ENCODE results near the gene C1orf146.

DNA sequence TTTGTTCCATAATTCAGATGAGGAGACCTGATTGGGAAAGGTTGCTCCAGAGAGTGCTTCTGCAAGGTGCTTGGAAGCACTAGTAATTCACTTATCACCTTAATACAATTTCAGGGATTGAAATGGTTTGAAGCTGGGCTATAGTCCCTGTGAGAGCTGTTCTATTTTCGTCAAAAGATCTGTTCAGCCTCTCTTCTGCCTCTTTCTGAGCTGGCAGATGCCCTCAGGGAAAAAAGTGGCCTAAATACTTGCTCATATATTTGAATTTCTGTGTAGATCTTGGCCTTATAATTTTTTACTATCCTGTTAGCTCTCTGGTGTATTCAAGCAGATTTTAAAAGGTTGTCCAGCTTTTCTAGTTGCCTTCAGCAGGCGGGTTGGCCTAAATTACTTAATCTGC, 22.3 kb downstream of the C1orf146 start:
- TF ChIP-seq TARDBP (IDR thresholded peaks at IDR 0.05) (no peak), ARNT (IDR thresholded peaks at IDR 0.05) (no peak), BHLHE40 (IDR thresholded peaks at IDR 0.05; ENCODE audit: borderline replicate concordance) (no peak), FOXA1 (IDR thresholded peaks at IDR 0.05) (no peak), FOXM1 (IDR thresholded peaks at IDR 0.05; ENCODE audit: borderline replicate concordance) (no peak), ZNF384 (IDR thresholded peaks at IDR 0.05) (no peak), SP1 (IDR thresholded peaks at IDR 0.05) (no peak)

Measured in HEK293T (cell line).